Measurements from ENCODE around the gene ABCC1.

Gene ABCC1

DNA sequence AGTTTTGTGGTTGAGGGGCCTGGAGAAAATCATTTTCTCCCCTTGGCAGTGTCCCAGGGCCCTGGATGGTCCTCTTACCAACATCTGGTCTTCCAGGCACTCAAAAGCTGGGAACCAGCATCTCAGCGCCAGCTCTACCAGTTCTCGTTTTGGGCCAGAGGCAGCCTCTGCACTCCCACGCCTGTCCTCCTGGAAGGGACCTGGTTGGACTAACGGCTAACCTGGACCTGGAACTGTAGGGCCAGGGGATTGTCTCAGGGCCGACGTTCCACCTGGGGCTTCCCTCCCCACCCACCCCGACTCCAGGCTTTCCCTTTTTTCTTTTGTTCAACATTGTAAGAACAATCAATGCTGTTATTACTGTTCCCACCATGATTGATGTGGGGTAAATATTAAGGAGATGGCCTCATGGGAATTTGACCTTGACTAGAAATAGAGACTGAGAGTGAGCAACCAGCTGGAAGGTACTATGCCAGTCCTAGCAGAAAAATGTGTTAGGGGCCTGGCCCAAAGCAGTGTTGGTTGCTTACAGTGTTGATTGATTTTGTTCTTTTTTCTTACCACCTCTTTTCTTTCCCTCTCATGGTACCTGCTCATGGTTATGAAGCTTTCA, 192.5 kb downstream of the ABCC1 start:
- TF ChIP-seq, protein P1, sequence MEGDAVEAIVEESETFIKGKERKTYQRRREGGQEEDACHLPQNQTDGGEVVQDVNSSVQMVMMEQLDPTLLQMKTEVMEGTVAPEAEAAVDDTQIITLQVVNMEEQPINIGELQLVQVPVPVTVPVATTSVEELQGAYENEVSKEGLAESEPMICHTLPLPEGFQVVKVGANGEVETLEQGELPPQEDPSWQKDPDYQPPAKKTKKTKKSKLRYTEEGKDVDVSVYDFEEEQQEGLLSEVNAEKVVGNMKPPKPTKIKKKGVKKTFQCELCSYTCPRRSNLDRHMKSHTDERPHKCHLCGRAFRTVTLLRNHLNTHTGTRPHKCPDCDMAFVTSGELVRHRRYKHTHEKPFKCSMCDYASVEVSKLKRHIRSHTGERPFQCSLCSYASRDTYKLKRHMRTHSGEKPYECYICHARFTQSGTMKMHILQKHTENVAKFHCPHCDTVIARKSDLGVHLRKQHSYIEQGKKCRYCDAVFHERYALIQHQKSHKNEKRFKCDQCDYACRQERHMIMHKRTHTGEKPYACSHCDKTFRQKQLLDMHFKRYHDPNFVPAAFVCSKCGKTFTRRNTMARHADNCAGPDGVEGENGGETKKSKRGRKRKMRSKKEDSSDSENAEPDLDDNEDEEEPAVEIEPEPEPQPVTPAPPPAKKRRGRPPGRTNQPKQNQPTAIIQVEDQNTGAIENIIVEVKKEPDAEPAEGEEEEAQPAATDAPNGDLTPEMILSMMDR (conservative IDR thresholded peaks at IDR 0.05; ENCODE audit: low read length), result no peak
- H3K4me3 ChIP-seq (ENCODE audit: low read length), result no peak overlapping the region
- DNase-seq (ENCODE audit: low read depth), result no peak

DNA sequence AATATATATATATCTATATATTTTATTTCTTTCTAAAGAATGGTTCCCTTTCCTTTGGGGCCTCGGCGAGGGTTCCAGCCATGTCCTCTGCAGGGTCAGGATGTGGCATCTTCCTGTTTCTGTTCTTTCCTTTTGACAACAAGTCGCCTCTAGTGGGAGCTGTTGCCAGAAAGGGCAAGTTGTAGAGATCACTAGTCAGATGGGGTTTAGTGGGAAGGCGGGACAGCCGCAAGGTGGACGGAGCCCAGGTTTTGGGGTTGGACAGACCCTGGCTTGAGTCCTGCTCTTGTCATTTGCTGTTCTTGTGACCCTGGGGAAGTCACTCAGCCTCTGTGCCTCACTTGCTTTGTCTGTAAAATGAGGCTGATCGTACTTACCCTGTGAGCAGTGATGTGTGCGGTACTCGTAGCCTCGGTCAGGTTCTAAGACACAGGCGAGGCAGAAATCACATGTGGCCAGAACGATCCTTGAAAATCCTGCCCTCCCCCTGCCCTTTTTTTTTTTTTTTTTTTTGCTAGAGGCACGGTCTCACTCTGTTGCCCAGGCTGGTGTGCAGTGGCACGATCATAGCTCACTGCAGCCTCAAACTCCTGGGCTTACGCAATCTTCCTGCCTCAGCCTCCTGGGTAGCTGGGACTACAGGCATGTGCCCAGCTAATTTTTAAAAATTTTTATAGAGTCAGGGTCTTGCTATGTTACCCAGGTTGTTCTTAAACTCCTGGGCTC, 193.8 kb downstream of the ABCC1 start:
- DNase-seq (ENCODE audit: low read depth), result no peak
- TF ChIP-seq, protein P1 (conservative IDR thresholded peaks at IDR 0.05; ENCODE audit: low read length), result peak; percentile 28; the same call in 1 of the 2 replicates

DNA sequence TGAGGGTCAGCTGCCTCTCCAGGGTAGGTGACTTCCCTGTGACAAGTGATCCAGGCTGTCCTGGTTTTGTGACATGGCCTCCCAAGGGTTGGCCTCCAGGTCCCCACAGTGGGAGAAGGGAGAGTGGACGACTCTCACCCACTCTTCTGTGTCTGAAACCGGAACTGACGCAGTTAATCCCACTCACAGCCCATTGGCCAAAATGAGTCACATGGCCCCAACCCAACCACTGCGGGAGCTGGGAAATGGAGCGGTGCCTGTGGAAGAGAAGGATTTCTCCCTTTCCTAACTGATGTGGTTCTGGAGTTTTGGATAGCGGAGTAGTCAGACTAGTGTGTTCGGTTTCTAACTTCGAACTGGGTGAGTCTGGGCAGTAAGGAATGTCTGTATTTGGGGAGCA, 194.5 kb downstream of the ABCC1 start:
- H3K4me3 ChIP-seq (ENCODE audit: low read length), result no peak overlapping the region
- TF ChIP-seq, protein P1 (conservative IDR thresholded peaks at IDR 0.05; ENCODE audit: low read length), result no peak
- DNase-seq (ENCODE audit: low read depth), result no peak

More for the DNA sequence above, 193.8 kb downstream of the ABCC1 start:
- no peak overlapping the region for H3K4me3 ChIP-seq (ENCODE audit: low read length)

DNA sequence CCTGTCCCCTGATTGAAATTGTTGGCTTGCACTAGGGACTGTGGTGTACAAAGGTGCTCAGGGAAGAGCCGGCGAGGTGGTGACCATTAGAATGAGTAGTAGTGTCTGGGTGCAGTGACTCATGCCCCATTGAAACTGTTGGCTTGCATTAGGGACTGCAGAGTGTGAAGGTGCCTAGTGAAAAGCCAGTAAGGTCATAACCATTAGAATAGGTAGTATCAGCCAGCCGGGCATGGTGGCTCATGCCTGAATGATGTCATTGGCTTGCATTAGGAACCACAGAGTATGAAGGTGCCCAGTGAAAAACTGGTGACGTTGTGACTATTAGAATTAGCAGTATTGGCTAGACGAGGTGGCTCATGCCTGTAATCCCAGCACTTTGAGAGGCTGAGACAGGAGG, 195.0 kb downstream of the ABCC1 start:
- H3K4me3 ChIP-seq (ENCODE audit: low read length), result no peak overlapping the region
- DNase-seq (ENCODE audit: low read depth), result no peak
- TF ChIP-seq, protein P1 (conservative IDR thresholded peaks at IDR 0.05; ENCODE audit: low read length), result no peak

DNA sequence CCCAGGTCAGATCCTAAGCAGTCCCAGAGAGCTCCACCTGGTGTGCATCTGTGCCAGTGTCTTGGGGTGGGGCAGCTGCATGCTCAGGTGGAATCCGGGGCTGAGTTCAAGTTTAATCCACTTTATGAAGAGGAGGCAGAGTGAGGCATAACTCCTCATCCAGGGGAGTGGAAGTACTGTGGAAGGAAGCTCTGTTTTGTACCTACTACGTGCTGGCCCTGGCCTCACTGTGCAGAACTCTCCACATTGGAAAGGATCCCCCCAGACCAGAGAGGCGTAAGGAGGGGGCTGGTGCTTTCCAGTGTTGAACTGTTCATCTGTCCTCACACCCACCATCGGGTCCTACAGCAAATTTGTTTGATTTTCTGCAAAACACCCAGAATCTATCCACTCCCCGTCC, 195.9 kb downstream of the ABCC1 start:
- no peak overlapping the region for H3K4me3 ChIP-seq (ENCODE audit: low read length)
- DNase-seq (ENCODE audit: low read depth), result no peak
- TF ChIP-seq, protein P1 (conservative IDR thresholded peaks at IDR 0.05; ENCODE audit: low read length), result no peak

DNA sequence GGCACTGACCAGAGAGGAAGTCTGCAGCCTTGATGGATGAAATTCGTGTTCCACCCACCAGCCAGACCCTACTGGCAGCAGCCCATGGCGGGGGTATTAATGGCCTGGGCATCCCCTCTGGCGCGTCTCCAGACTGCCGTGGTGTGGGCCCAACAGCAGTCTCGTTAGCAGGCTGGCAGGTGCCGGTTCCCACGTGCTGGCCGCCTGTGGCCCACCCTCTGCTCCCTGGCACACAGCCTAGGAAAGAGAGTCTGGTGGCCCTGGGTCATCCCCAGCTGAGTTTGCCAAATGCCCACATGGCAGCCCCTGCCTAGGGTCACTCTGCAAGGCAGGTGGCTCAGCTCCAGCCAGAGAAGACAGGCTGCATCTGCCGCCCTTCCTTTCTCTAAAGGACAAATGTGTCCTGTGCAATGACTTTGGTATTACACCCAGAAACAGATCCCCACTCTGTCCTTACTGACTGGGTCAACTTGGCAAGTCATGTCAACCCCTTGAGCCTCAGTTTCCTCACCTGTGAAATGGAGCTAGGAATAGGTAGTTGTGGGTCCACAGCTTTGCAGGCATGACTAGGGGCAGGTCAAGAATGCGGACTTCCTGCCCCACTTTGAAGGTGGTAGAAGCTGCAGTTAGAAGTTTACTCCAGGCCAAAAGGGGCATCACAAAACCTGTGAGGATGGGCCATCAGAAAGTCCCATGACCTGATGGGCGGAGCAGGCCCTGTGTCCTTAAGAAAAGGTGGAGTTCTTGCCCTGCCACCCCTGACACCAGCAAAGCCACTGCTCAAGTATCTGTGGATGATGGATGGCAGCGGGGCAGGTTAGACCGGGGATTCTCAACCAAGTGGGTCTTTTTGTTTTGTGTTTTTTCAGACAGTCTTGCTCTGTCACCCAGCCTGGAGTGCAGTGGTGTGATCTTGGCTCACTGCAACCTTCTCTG, 197.2 kb downstream of the ABCC1 start:
- TF ChIP-seq, protein P1 (conservative IDR thresholded peaks at IDR 0.05; ENCODE audit: low read length), result no peak

More for the DNA sequence above, 197.2 kb downstream of the ABCC1 start:
- DNase-seq (ENCODE audit: low read depth), result no peak
- H3K4me3 ChIP-seq (ENCODE audit: low read length), result no peak overlapping the region

All from AG10803 (cell line).